Astrocyte (in vitro differentiated cells and primary cell): ENCODE measurements around the gene VWA8.

Experiments
- EZH2 ChIP-seq: IDR thresholded peaks from 2 replicates; pipeline ENCODE4 v1.6.1; 2012; ENCODE audit warnings: mild to moderate bottlenecking, low read length, inconsistent platforms; ENCODE audit not compliant: insufficient read depth
- TF ChIP-seq, protein P1 (sequence below): IDR thresholded peaks from 2 replicates; pipeline ENCODE4 v1.5.1; 2011; ENCODE audit warnings: low read depth, mild to moderate bottlenecking, inconsistent platforms, low read length, moderate library complexity; ENCODE audit not compliant: insufficient read depth

DNA sequence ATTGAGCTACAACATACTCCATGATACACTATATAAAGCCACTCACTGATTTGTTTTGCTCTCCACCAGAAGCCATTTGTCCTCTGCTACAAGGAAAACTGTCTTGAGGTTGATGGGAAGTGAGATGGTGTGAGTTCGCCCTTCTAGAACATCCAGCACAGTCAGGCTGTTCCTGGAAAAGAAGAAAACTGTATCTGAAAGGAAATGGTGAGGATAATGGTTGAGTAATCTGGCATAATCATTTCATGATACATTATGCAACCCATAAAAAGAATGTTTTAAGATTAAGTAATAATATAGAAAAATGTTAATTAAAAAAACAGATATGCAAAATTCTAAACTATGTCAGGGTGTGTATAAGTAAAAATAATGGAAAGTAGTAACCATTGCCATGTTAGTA is 269.6 kb downstream of the VWA8 start:
- TF ChIP-seq, protein P1, sequence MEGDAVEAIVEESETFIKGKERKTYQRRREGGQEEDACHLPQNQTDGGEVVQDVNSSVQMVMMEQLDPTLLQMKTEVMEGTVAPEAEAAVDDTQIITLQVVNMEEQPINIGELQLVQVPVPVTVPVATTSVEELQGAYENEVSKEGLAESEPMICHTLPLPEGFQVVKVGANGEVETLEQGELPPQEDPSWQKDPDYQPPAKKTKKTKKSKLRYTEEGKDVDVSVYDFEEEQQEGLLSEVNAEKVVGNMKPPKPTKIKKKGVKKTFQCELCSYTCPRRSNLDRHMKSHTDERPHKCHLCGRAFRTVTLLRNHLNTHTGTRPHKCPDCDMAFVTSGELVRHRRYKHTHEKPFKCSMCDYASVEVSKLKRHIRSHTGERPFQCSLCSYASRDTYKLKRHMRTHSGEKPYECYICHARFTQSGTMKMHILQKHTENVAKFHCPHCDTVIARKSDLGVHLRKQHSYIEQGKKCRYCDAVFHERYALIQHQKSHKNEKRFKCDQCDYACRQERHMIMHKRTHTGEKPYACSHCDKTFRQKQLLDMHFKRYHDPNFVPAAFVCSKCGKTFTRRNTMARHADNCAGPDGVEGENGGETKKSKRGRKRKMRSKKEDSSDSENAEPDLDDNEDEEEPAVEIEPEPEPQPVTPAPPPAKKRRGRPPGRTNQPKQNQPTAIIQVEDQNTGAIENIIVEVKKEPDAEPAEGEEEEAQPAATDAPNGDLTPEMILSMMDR = no peak
- TF ChIP-seq EZH2 = no peak
